H9 (cell line): ENCODE data around the gene CD2AP. TPM values are rescaled to one million over a fixed set of nuclear protein-coding genes. Genes with fewer than 3 reads are reported as not detected.

Experiments
- DNase-seq: peaks from one replicate; pipeline ENCODE4 v3.0.0-alpha.2; 2017
- H2AFZ ChIP-seq: one replicate; pipeline ENCODE4 v1.6.1; 2013; ENCODE audit warnings: mild to moderate bottlenecking, low read length, control low read depth, moderate library complexity
- H2AK5ac ChIP-seq: 2 replicates; pipeline ENCODE4 v1.6.1; 2013; ENCODE audit warnings: low read length, control low read depth, mixed read lengths; ENCODE audit not compliant: insufficient read length
- H2BK120ac ChIP-seq: one replicate; pipeline ENCODE4 v1.6.1; 2013; ENCODE audit warnings: low read depth, mild to moderate bottlenecking, low read length, control low read depth, inconsistent platforms; ENCODE audit not compliant: poor library complexity, severe bottlenecking
- H2BK12ac ChIP-seq: 2 replicates; pipeline ENCODE4 v1.6.1; 2013; ENCODE audit warnings: low read length, control low read depth, mixed read lengths, low read depth; ENCODE audit not compliant: insufficient read length
- H2BK15ac ChIP-seq: 2 replicates; pipeline ENCODE4 v1.6.1; 2013; ENCODE audit warnings: low read depth, low read length, control low read depth
- H2BK20ac ChIP-seq: one replicate; pipeline ENCODE4 v1.6.1; 2013; ENCODE audit warnings: low read depth, mild to moderate bottlenecking, low read length, control low read depth, inconsistent platforms; ENCODE audit not compliant: poor library complexity, severe bottlenecking
- H2BK5ac ChIP-seq: 2 replicates; pipeline ENCODE4 v1.6.1; 2013; ENCODE audit warnings: low read length, control low read depth, mixed read lengths; ENCODE audit not compliant: insufficient read length
- H3K14ac ChIP-seq: 2 replicates; pipeline ENCODE4 v1.6.1; 2013; ENCODE audit warnings: low read length, control low read depth; ENCODE audit not compliant: insufficient read depth
- H3K18ac ChIP-seq: 2 replicates; pipeline ENCODE4 v1.6.1; 2013; ENCODE audit warnings: low read depth, mild to moderate bottlenecking, mixed read lengths, low read length, control low read depth; ENCODE audit not compliant: insufficient read length
- H3K23ac ChIP-seq: 2 replicates; pipeline ENCODE4 v1.6.1; 2013; ENCODE audit warnings: low read length, control low read depth, mixed read lengths, low read depth; ENCODE audit not compliant: insufficient read length
- H3K23me2 ChIP-seq: 2 replicates; pipeline ENCODE4 v1.6.1; 2013; ENCODE audit warnings: low read depth, mild to moderate bottlenecking, mixed read lengths, low read length, control low read depth; ENCODE audit not compliant: insufficient read length, poor library complexity, severe bottlenecking
- H3K27ac ChIP-seq: 2 replicates; pipeline ENCODE4 v1.5.1; 2013; ENCODE audit warnings: low read length, control low read depth, mixed read lengths, low read depth; ENCODE audit not compliant: insufficient read length
- H3K27me3 ChIP-seq: 2 replicates; pipeline ENCODE4 v1.6.1; 2013; ENCODE audit warnings: low read length, control low read depth, inconsistent platforms; ENCODE audit not compliant: insufficient read depth
- H3K4ac ChIP-seq: 2 replicates; pipeline ENCODE4 v1.6.1; 2013; ENCODE audit warnings: low read depth, mild to moderate bottlenecking, control low read depth, inconsistent platforms, low read length, moderate library complexity
- H3K4me1 ChIP-seq: 2 replicates; pipeline ENCODE4 v1.6.1; 2013; ENCODE audit warnings: low read length, control low read depth, inconsistent platforms; ENCODE audit not compliant: insufficient read depth
- H3K4me2 ChIP-seq: 2 replicates; pipeline ENCODE4 v1.6.1; 2013; ENCODE audit warnings: low read length, control low read depth, mixed read lengths; ENCODE audit not compliant: insufficient read length, insufficient read depth
- H3K56ac ChIP-seq: 2 replicates; pipeline ENCODE4 v1.6.1; 2013; ENCODE audit warnings: low read depth, mild to moderate bottlenecking, mixed read lengths, low read length, control low read depth; ENCODE audit not compliant: insufficient read length
- H3K79me1 ChIP-seq: 2 replicates; pipeline ENCODE4 v1.6.1; 2013; ENCODE audit warnings: low read depth, mild to moderate bottlenecking, moderate library complexity, low read length, control low read depth, inconsistent platforms; ENCODE audit not compliant: insufficient read depth, poor library complexity, severe bottlenecking
- H3K79me2 ChIP-seq: 2 replicates; pipeline ENCODE4 v1.6.1; 2013; ENCODE audit warnings: low read length, control low read depth, inconsistent platforms; ENCODE audit not compliant: insufficient read depth
- H3K9ac ChIP-seq: 2 replicates; pipeline ENCODE4 v1.6.1; 2013; ENCODE audit warnings: low read length, control low read depth, mixed read lengths; ENCODE audit not compliant: insufficient read length; ENCODE audit errors: extremely low read depth
- H3K9me3 ChIP-seq: one replicate; pipeline ENCODE4 v1.6.1; 2013; ENCODE audit warnings: low read depth, low read length, inconsistent platforms; ENCODE audit not compliant: control insufficient read depth
- H3T11ph ChIP-seq: one replicate; pipeline ENCODE4 v1.6.1; 2013; ENCODE audit warnings: mild to moderate bottlenecking, low read length, control low read depth, inconsistent platforms
- H4K20me1 ChIP-seq: one replicate; pipeline ENCODE4 v1.6.1; 2013; ENCODE audit not compliant: control insufficient read depth, insufficient read length, insufficient read depth
- H4K5ac ChIP-seq: 2 replicates; pipeline ENCODE4 v1.6.1; 2013; ENCODE audit warnings: low read depth, mild to moderate bottlenecking, mixed read lengths, low read length, control low read depth; ENCODE audit not compliant: insufficient read length
- H4K8ac ChIP-seq: replicated peaks from 2 replicates; pipeline ENCODE4 v1.6.1; 2013; ENCODE audit warnings: low read length, control low read depth, mixed read lengths, low read depth; ENCODE audit not compliant: insufficient read length
- H4K91ac ChIP-seq: 2 replicates; pipeline ENCODE4 v1.6.1; 2013; ENCODE audit warnings: low read depth, mild to moderate bottlenecking, moderate library complexity, mixed read lengths, low read length, control low read depth; ENCODE audit not compliant: insufficient read length
- H3K27ac Mint-ChIP-seq, 3 experiments: 2 replicates in 2 of 3; 3 replicates in 1 of 3; pipeline ENCODE4 v1.8.0; 2020 to 2021; ENCODE audit warnings: mixed read lengths in 3 of 3, mild to moderate bottlenecking in 1 of 3, moderate library complexity in 1 of 3
- H3K27me3 Mint-ChIP-seq: 2 replicates; pipeline ENCODE4 v1.8.0; 2021; ENCODE audit warnings: low read depth, mild to moderate bottlenecking, moderate library complexity, mixed read lengths
- H3K36me3 Mint-ChIP-seq, 3 experiments: 2 replicates in 2 of 3; 3 replicates in 1 of 3; pipeline ENCODE4 v1.8.0; 2020 to 2021; ENCODE audit warnings: low read depth in 3 of 3, mixed read lengths in 3 of 3; ENCODE audit not compliant: insufficient read depth in 1 of 3
- H3K4me1 Mint-ChIP-seq, 2 experiments: 2 replicates each; pipeline ENCODE4 v1.8.0; 2020; ENCODE audit warnings: mixed read lengths in 2 of 2
- H3K4me3 Mint-ChIP-seq, 2 experiments: 2 replicates in 1 of 2; 3 replicates in 1 of 2; pipeline ENCODE4 v1.8.0; 2020 to 2021; ENCODE audit warnings: mild to moderate bottlenecking in 2 of 2, mixed read lengths in 2 of 2, moderate library complexity in 1 of 2
- H3K9me3 Mint-ChIP-seq, 2 experiments: 2 replicates in 1 of 2; 3 replicates in 1 of 2; pipeline ENCODE4 v1.8.0; 2020; ENCODE audit warnings: mild to moderate bottlenecking in 2 of 2, mixed read lengths in 2 of 2, moderate library complexity in 1 of 2
- CTCF ChIP-seq: fragments of 200-600 bp; sonication (generic); conservative IDR thresholded peaks from 3 replicates; pipeline ENCODE4 v1.8.0; 2021; ENCODE audit warnings: antibody characterized with exemption, mild to moderate bottlenecking
- WGBS: extraction: QIAGEN DNeasy Blood & Tissue Kit; methylation state at CpG from one replicate; pipeline ENCODE4 v1.1.7; 2013; ENCODE audit warnings: missing lambda C conversion rate, low lambda C conversion rate, mixed read lengths; ENCODE audit not compliant: insufficient read length; ENCODE audit errors: extremely low coverage; 5-methylcytosine and 5-hydroxymethylcytosine counted together
- total RNA-seq: library from RNA; stranded (reverse); gene quantifications from 2 replicates; pipeline ENCODE4 v1.2.1, GENCODE V29; 2021

CD2AP gene
- total RNA-seq, 1 experiment from 2014 or later: 50.1 TPM

DNA sequence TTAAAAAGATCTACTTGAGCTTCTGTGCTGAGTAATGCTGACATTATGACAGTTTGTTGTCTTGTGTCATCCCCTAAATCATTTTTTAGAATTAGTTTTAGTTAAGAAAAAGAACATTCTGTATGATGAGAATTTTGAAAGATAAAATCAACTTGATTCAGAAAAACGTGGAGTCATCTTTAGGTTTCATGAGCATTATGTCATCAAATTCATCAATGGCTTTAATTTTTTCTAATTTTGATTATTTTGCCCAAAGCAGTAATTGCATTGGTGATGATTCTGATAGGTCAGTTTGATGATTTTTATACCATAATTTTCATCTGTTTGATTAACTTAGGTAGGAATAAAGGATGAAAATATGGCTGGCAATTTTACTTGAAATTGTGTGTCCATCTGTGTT lies 194.2 kb downstream of the CD2AP start:
- no peak overlapping the region for H2AFZ ChIP-seq
- H3K9ac ChIP-seq: no peak overlapping the region
- no peaks in the 10 kb centered on the region for H3K9me3 ChIP-seq
- WGBS: no CpG with 5 or more reads among the region's 1 CpG
- H4K20me1 ChIP-seq: no peaks in the 10 kb centered on the region
- Mint-ChIP-seq H3K4me1 (peaks cover 28 to 33% of the 10 kb centered on the region in 2 experiments), H3K9me3 (no peaks in the 10 kb centered on the region; a peak in 1 of 5 replicates), H3K4me3 (no peak overlapping the region), H3K36me3 (no peaks in the 10 kb centered on the region), H3K27ac (no peak overlapping the region), H3K27me3 (no peaks in the 10 kb centered on the region)
- H4K91ac ChIP-seq: no peak overlapping the region
- H3K79me2 ChIP-seq: no peaks in the 10 kb centered on the region
- no peak overlapping the region for H3K14ac ChIP-seq
- H3K27me3 ChIP-seq: no peaks in the 10 kb centered on the region
- no peak overlapping the region for H2AK5ac ChIP-seq
- no peak overlapping the region for H3K27ac ChIP-seq
- H4K5ac ChIP-seq: no peak overlapping the region
- H3K4ac ChIP-seq: no peak overlapping the region
- no peak overlapping the region for H2BK120ac ChIP-seq
- H3K23ac ChIP-seq: no peak overlapping the region
- no peak for DNase-seq
- 0 out of 2 replicates have a peak, but pooled peaks cover 2% of the 10 kb centered on the region for H3K4me1 ChIP-seq
- H2BK12ac ChIP-seq: no peak overlapping the region
- no peaks in the 10 kb centered on the region for H3K23me2 ChIP-seq
- no peak overlapping the region for H3K4me2 ChIP-seq
- H3K56ac ChIP-seq: no peak overlapping the region
- H2BK5ac ChIP-seq: no peak overlapping the region
- TF ChIP-seq CTCF: no peak
- no peak overlapping the region for H3T11ph ChIP-seq
- no peak overlapping the region for H4K8ac ChIP-seq
- H2BK15ac ChIP-seq: no peak overlapping the region
- H3K18ac ChIP-seq: no peak overlapping the region
- H3K79me1 ChIP-seq: no peaks in the 10 kb centered on the region
- H2BK20ac ChIP-seq: no peak overlapping the region
